ENCODE results near the gene POLR2C. TPM values are rescaled to one million over a fixed set of nuclear protein-coding genes. Genes with fewer than 3 reads are reported as not detected.

Gene POLR2C
- total RNA-seq, 1 donor from 2014 or later, result 69.6 TPM

GRCh38 chr16:57422026-57422944, 40.2 kb upstream of the POLR2C start:
- no peak overlapping the region for H3K4me3 Mint-ChIP-seq (ENCODE audit: low read depth)

DNA sequence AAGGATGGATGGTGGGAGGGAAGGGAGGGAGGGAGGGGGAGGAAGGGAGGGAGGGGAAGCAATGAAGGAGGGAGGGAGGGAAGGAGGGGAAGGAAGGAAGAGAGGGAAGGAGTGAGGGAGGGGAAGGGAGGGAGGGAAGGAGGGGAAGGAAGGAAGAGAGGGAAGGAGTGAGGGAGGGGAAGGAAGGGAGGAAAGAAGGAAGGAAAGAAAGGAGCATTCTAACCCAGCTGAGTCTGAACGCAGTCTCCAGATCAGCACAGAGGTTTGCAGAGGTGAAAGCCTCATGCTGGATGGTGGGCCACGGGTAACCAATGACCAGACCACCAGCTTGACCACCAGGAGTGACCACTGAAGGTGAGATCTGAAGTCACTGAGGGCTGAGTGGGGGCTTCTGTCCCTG, 39.3 kb upstream of the POLR2C start:
- Mint-ChIP-seq H3K27ac (no peak overlapping the region), H3K36me3 (ENCODE audit: insufficient read depth) (peaks cover 5% of the 10 kb centered on the region), H3K4me1 (ENCODE audit: low read depth) (peaks cover 2% of the 10 kb centered on the region), H3K27me3 (no peaks in the 10 kb centered on the region), H3K4me3 (ENCODE audit: low read depth) (no peak overlapping the region), H3K9me3 (ENCODE audit: low read depth) (no peaks in the 10 kb centered on the region)
- DNase-seq (ENCODE audit: low spot score, unreplicated experiment), result no peak
- TF ChIP-seq, protein P1, sequence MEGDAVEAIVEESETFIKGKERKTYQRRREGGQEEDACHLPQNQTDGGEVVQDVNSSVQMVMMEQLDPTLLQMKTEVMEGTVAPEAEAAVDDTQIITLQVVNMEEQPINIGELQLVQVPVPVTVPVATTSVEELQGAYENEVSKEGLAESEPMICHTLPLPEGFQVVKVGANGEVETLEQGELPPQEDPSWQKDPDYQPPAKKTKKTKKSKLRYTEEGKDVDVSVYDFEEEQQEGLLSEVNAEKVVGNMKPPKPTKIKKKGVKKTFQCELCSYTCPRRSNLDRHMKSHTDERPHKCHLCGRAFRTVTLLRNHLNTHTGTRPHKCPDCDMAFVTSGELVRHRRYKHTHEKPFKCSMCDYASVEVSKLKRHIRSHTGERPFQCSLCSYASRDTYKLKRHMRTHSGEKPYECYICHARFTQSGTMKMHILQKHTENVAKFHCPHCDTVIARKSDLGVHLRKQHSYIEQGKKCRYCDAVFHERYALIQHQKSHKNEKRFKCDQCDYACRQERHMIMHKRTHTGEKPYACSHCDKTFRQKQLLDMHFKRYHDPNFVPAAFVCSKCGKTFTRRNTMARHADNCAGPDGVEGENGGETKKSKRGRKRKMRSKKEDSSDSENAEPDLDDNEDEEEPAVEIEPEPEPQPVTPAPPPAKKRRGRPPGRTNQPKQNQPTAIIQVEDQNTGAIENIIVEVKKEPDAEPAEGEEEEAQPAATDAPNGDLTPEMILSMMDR (IDR thresholded peaks at IDR 0.05; ENCODE audit: unreplicated experiment), result no peak

More at GRCh38 chr16:57422026-57422944, 40.2 kb upstream of the POLR2C start:
- TF ChIP-seq, protein P1 (IDR thresholded peaks at IDR 0.05; ENCODE audit: unreplicated experiment), result peak; percentile 62
- H3K27me3 Mint-ChIP-seq, result no peaks in the 10 kb centered on the region
- H3K4me1 Mint-ChIP-seq (ENCODE audit: low read depth), result peaks cover 5% of the 10 kb centered on the region
- no peaks in the 10 kb centered on the region for H3K9me3 Mint-ChIP-seq (ENCODE audit: low read depth)
- DNase-seq (ENCODE audit: low spot score, unreplicated experiment), result no peak
- H3K27ac Mint-ChIP-seq, result no peak overlapping the region
- peaks cover under 1% of the 10 kb centered on the region for H3K36me3 Mint-ChIP-seq (ENCODE audit: insufficient read depth)

GRCh38 chr16:57424583-57424982, 37.9 kb upstream of the POLR2C start:
- Mint-ChIP-seq H3K4me1 (ENCODE audit: low read depth) (no peaks in the 10 kb centered on the region), H3K36me3 (ENCODE audit: insufficient read depth) (peaks cover 13% of the 10 kb centered on the region), H3K4me3 (ENCODE audit: low read depth) (no peak overlapping the region), H3K27me3 (no peaks in the 10 kb centered on the region), H3K9me3 (ENCODE audit: low read depth) (no peaks in the 10 kb centered on the region), H3K27ac (no peak overlapping the region)
- TF ChIP-seq, protein P1 (IDR thresholded peaks at IDR 0.05; ENCODE audit: unreplicated experiment), result no peak
- DNase-seq (ENCODE audit: low spot score, unreplicated experiment), result no peak

- Mint-ChIP-seq H3K36me3 (ENCODE audit: insufficient read depth) (peaks cover 23% of the 10 kb centered on the region), H3K27me3 (no peaks in the 10 kb centered on the region)
Observed at GRCh38 chr16:57426356-57426755, 36.1 kb upstream of the POLR2C start.

GRCh38 chr16:57427307-57427706, 35.2 kb upstream of the POLR2C start:
- Mint-ChIP-seq H3K4me1 (ENCODE audit: low read depth) (no peaks in the 10 kb centered on the region), H3K36me3 (ENCODE audit: insufficient read depth) (peaks cover 23% of the 10 kb centered on the region), H3K9me3 (ENCODE audit: low read depth) (no peaks in the 10 kb centered on the region), H3K4me3 (ENCODE audit: low read depth) (no peak overlapping the region), H3K27ac (peak overlapping the region; percentile 42), H3K27me3 (no peaks in the 10 kb centered on the region)
- no peak for DNase-seq (ENCODE audit: low spot score, unreplicated experiment)
- TF ChIP-seq, protein P1 (IDR thresholded peaks at IDR 0.05; ENCODE audit: unreplicated experiment), result no peak

More at GRCh38 chr16:57426356-57426755, 36.1 kb upstream of the POLR2C start:
- Mint-ChIP-seq H3K27ac (no peak overlapping the region), H3K9me3 (ENCODE audit: low read depth) (no peaks in the 10 kb centered on the region), H3K4me3 (ENCODE audit: low read depth) (no peak overlapping the region), H3K4me1 (ENCODE audit: low read depth) (no peaks in the 10 kb centered on the region)
- DNase-seq (ENCODE audit: low spot score, unreplicated experiment), result no peak
- TF ChIP-seq, protein P1 (IDR thresholded peaks at IDR 0.05; ENCODE audit: unreplicated experiment), result no peak

All from progenitor cell of endocrine pancreas (in vitro differentiated cells).